Choroid plexus epithelial cell (primary cell): ENCODE results near the gene SIVA1.

Experiments
- DNase-seq: peaks from one replicate; pipeline ENCODE4 v3.0.0-alpha.2; 2010; ENCODE audit warnings: low read depth
- H3K4me3 ChIP-seq: 2 replicates; pipeline ENCODE4 v1.5.1; 2011; ENCODE audit warnings: low read depth, mild to moderate bottlenecking, control low read depth, low read length, moderate library complexity
- TF ChIP-seq, protein P1 (sequence below): conservative IDR thresholded peaks from 2 replicates; pipeline ENCODE4 v1.5.1; 2011; ENCODE audit warnings: low read depth, mild to moderate bottlenecking, control low read depth, inconsistent platforms, low read length, moderate library complexity

The SIVA1 gene

DNA sequence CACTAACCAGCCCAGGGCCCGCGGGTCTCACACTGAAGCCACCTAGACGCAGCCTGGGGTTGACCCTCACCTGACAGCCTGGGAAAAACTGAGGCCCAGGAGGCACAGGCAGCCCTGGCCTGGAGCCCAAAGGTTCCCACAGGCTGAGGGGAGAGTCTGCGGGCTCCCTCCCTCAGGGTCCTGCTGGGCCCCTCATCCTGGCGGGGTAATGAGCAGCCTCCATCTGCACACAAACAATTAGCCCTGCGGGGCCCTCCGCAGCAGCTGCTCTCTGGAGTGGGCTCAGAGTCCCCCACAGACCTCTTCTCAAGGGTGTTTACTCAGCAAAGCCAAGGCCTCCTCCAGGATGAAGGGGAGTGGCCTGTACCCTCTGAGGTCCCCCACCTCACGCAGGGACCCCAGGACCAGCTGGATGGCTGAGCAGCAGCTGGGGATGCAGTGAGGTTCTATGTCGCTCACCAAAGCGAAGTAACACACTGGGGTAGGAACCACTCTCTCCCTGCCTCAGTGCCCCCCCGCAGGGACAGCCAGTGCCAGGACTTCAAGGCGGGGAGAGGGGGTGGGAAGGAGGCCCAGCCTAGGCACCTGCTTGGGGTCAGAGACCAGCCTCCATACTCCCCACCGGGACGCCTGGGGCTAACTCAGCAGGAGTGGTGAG, 35.3 kb downstream of the SIVA1 start:
- DNase-seq, result no peak
- TF ChIP-seq, protein P1, sequence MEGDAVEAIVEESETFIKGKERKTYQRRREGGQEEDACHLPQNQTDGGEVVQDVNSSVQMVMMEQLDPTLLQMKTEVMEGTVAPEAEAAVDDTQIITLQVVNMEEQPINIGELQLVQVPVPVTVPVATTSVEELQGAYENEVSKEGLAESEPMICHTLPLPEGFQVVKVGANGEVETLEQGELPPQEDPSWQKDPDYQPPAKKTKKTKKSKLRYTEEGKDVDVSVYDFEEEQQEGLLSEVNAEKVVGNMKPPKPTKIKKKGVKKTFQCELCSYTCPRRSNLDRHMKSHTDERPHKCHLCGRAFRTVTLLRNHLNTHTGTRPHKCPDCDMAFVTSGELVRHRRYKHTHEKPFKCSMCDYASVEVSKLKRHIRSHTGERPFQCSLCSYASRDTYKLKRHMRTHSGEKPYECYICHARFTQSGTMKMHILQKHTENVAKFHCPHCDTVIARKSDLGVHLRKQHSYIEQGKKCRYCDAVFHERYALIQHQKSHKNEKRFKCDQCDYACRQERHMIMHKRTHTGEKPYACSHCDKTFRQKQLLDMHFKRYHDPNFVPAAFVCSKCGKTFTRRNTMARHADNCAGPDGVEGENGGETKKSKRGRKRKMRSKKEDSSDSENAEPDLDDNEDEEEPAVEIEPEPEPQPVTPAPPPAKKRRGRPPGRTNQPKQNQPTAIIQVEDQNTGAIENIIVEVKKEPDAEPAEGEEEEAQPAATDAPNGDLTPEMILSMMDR, result no peak
- no peak overlapping the region for H3K4me3 ChIP-seq

DNA sequence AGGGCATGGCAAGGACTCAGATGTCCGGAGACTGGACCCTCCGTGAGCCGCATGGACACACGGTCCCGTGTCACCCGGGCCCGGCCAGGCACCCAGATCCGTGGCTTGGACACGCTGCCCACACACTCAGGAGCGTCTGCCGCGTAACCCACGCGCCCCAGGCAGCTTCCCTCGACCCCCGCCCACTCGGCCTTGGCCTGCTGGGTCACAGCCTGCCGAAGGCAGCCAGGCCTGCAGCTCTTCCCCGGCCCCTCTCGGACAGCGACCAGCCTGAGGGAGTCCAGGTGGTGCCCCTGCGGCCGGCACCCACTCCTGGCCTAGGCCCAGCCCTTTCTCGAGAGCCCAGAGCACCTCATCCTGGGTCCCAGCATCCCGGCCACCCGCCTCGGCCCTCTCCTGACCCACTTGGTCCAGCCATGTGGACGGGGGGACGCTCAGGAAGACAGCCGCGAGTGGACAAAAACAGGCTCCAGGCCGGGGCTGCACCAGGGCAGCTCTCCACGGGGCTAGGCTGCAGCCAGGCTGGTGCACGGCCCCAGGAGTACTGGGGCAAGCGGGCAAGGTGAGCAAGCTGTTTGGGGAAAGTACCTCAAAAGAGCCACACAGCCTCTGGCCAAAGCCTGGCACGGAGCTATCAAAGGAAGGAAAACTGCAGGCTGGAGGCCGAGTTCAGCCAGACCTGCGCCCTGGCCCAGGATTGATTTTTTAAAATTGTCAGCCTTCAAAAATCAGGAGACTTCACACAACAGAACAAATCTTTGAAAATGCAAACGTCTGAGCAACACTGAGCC, 36.1 kb downstream of the SIVA1 start:
- TF ChIP-seq, protein P1, result no peak
- H3K4me3 ChIP-seq, result no peak overlapping the region

GRCh38 chr14:104789752-104790743, 37.1 kb downstream of the SIVA1 start:
- TF ChIP-seq, protein P1, result no peak
- H3K4me3 ChIP-seq, result no peak overlapping the region
- no peak for DNase-seq

More for the DNA sequence above, 36.1 kb downstream of the SIVA1 start:
- DNase-seq, result no peak

GRCh38 chr14:104791425-104791824, 38.5 kb downstream of the SIVA1 start:
- TF ChIP-seq, protein P1, result no peak
- H3K4me3 ChIP-seq, result no peak overlapping the region
- DNase-seq, result no peak

DNA sequence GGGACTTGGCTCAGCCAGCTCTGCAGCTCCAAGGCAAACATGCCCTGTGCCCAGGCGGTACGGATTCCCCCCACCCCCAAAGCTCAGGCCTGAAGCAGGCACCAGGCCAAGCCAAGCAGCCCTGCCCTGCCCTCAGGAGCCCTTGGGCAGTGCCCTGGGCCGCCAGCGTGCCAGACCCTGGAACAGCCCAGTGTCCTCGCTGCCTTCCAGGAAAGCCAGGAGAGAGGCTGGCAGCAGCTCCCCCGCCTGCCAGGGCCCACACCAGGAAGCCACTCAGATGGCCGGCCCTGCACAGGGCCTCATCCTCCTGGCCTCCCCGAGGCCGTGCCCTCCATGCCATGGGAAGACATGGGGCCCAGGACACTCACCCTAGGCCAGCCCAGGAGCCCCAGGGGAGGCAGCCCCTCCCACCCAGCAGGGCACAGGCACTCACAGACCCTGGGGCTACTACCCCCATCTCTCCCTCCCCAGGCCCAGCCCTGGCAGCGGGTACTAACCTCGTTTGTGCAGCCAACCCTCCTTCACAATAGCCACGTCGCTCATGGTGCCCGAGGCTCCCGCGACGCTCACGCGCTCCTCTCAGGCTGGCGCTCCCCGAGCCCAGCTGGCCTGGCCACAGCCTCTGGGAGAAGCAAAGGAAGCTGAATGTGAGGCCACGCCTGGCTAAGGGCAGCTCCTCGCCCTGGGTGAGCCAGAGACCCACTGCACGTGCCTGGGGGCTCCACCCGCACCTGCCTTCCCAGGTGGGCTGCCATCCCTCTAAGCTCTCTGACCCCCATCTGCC, 39.3 kb downstream of the SIVA1 start:
- H3K4me3 ChIP-seq, result no peak overlapping the region
- TF ChIP-seq, protein P1, result no peak
- no peak for DNase-seq
